GM23338 (cell line): ENCODE measurements around the gene EIF4E2. TPM values are rescaled to one million over a fixed set of nuclear protein-coding genes. Genes with fewer than 3 reads are reported as not detected.

ENCODE experiments used
- ATAC-seq: fragments of 200-7000 bp; cut with Tn5 transposase; 3 replicates; pipeline ENCODE4 v1.9.1; 2020
- DNase-seq: peaks from one replicate; pipeline ENCODE4 v3.0.0-alpha.2; 2015; ENCODE audit warnings: low spot score
- H2AFZ ChIP-seq: fragments of 200-600 bp; sonication (generic); 2 replicates; pipeline ENCODE4 v1.8.0; 2016; ENCODE audit warnings: antibody characterized with exemption, mild to moderate bottlenecking, moderate library complexity
- H3F3A ChIP-seq: fragments of 200-600 bp; sonication (generic); replicated peaks from 2 replicates; pipeline ENCODE4 v1.8.0; 2017; ENCODE audit warnings: antibody characterized with exemption, mixed run types, low read depth
- H3K27ac ChIP-seq: fragments of 200-600 bp; sonication (generic); 2 replicates; pipeline ENCODE4 v1.6.1; 2016; ENCODE audit warnings: low read depth
- H3K27me3 ChIP-seq: fragments of 200-600 bp; sonication (generic); 2 replicates; pipeline ENCODE4 v1.8.0; 2016; ENCODE audit warnings: mild to moderate bottlenecking, mixed run types, moderate library complexity; ENCODE audit not compliant: insufficient read depth
- H3K36me3 ChIP-seq: fragments of 200-600 bp; sonication (generic); 2 replicates; pipeline ENCODE4 v1.8.0; 2016; ENCODE audit warnings: mild to moderate bottlenecking; ENCODE audit not compliant: insufficient read depth
- H3K4me1 ChIP-seq: fragments of 200-600 bp; sonication (generic); 2 replicates; pipeline ENCODE4 v1.8.0; 2016; ENCODE audit warnings: mild to moderate bottlenecking, moderate library complexity; ENCODE audit not compliant: insufficient read depth
- H3K4me2 ChIP-seq: fragments of 200-600 bp; sonication (generic); 2 replicates; pipeline ENCODE4 v1.7.1; 2017; ENCODE audit warnings: mixed run types
- H3K4me3 ChIP-seq: fragments of 200-600 bp; sonication (generic); 2 replicates; pipeline ENCODE4 v1.6.1; 2016; ENCODE audit warnings: mixed run types
- H3K79me2 ChIP-seq: fragments of 200-600 bp; sonication (generic); replicated peaks from 2 replicates; pipeline ENCODE4 v1.8.0; 2017; ENCODE audit warnings: mild to moderate bottlenecking; ENCODE audit not compliant: insufficient read depth
- H3K9me2 ChIP-seq: fragments of 200-600 bp; sonication (generic); 2 replicates; pipeline ENCODE4 v1.8.0; 2017; ENCODE audit not compliant: insufficient read depth
- H4K20me1 ChIP-seq: fragments of 200-600 bp; sonication (generic); replicated peaks from 2 replicates; pipeline ENCODE4 v1.8.0; 2017; ENCODE audit warnings: mild to moderate bottlenecking; ENCODE audit not compliant: insufficient read depth
- H3K27ac Mint-ChIP-seq: 2 replicates; pipeline ENCODE4 v1.8.0; 2020; ENCODE audit warnings: inconsistent platforms, mild to moderate bottlenecking, moderate library complexity, mixed read lengths
- H3K27me3 Mint-ChIP-seq: 3 replicates; pipeline ENCODE4 v1.8.0; 2022; ENCODE audit warnings: low read depth, mild to moderate bottlenecking, moderate library complexity, mixed read lengths, inconsistent platforms; ENCODE audit not compliant: insufficient read depth, poor library complexity
- H3K36me3 Mint-ChIP-seq: 3 replicates; pipeline ENCODE4 v1.8.0; 2021; ENCODE audit warnings: low read depth, mild to moderate bottlenecking, inconsistent platforms, moderate library complexity, mixed read lengths
- H3K4me1 Mint-ChIP-seq: 3 replicates; pipeline ENCODE4 v1.8.0; 2020; ENCODE audit warnings: mild to moderate bottlenecking, inconsistent platforms, mixed read lengths
- H3K4me3 Mint-ChIP-seq: 3 replicates; pipeline ENCODE4 v1.8.0; 2021; ENCODE audit warnings: moderate library complexity, mild to moderate bottlenecking, inconsistent platforms, mixed read lengths
- H3K9me3 Mint-ChIP-seq: 3 replicates; pipeline ENCODE4 v1.8.0; 2020; ENCODE audit warnings: moderate library complexity, mild to moderate bottlenecking, inconsistent platforms, mixed read lengths
- CREB1 ChIP-seq: fragments of 250-450 bp; sonication (Bioruptor Pico); IDR thresholded peaks from 2 replicates; pipeline ENCODE4 v1.5.0; 2020; ENCODE audit warnings: low read depth, mild to moderate bottlenecking, moderate library complexity
- EZH2 ChIP-seq: fragments of 200-600 bp; sonication (generic); IDR thresholded peaks from one replicate; pipeline ENCODE4 v1.8.0; 2017; ENCODE audit warnings: antibody characterized with exemption, mild to moderate bottlenecking, low read depth; ENCODE audit not compliant: unreplicated experiment
- EZH2phosphoT487 ChIP-seq: fragments of 200-600 bp; sonication (generic); IDR thresholded peaks from one replicate; pipeline ENCODE4 v1.8.1; 2018; ENCODE audit warnings: antibody characterized with exemption; ENCODE audit not compliant: unreplicated experiment
- POLR2AphosphoS5 ChIP-seq: IDR thresholded peaks from 2 replicates; pipeline ENCODE4 v1.6.1; 2016; ENCODE audit warnings: antibody characterized with exemption, low read depth
- STAT1 ChIP-seq: IDR thresholded peaks from one replicate; pipeline ENCODE4 v1.6.1; 2016; ENCODE audit warnings: antibody characterized with exemption; ENCODE audit not compliant: unreplicated experiment
- ZNF331 ChIP-seq: fragments of 250-450 bp; sonication (Bioruptor Pico); IDR thresholded peaks from 2 replicates; pipeline ENCODE4 v1.5.0; 2020; ENCODE audit warnings: low read depth, mild to moderate bottlenecking, moderate library complexity
- polyA plus RNA-seq: library from polyadenylated mRNA; unstranded; fragments of >200 nt; fragmentation: Nextera tagmentation; extraction: Ambion mirVana; gene quantifications from 2 replicates; pipeline ENCODE4 v1.2.1, GENCODE V29; 2016
- total RNA-seq: library from RNA; depleted of rRNA; stranded (reverse); fragments of >200 nt; shearing (Covaris generic); gene quantifications from 2 replicates; pipeline ENCODE4 v1.2.3, GENCODE V29; 2014
- TF ChIP-seq, protein P1 (sequence below): fragments of 250-450 bp; sonication (Bioruptor Pico); IDR thresholded peaks from 2 replicates; pipeline ENCODE4 v1.5.0; 2020; ENCODE audit warnings: mild to moderate bottlenecking, moderate library complexity

Gene EIF4E2
- total and polyA plus RNA-seq, 2 experiments from 2014 or later: 68.1 to 152 TPM

DNA sequence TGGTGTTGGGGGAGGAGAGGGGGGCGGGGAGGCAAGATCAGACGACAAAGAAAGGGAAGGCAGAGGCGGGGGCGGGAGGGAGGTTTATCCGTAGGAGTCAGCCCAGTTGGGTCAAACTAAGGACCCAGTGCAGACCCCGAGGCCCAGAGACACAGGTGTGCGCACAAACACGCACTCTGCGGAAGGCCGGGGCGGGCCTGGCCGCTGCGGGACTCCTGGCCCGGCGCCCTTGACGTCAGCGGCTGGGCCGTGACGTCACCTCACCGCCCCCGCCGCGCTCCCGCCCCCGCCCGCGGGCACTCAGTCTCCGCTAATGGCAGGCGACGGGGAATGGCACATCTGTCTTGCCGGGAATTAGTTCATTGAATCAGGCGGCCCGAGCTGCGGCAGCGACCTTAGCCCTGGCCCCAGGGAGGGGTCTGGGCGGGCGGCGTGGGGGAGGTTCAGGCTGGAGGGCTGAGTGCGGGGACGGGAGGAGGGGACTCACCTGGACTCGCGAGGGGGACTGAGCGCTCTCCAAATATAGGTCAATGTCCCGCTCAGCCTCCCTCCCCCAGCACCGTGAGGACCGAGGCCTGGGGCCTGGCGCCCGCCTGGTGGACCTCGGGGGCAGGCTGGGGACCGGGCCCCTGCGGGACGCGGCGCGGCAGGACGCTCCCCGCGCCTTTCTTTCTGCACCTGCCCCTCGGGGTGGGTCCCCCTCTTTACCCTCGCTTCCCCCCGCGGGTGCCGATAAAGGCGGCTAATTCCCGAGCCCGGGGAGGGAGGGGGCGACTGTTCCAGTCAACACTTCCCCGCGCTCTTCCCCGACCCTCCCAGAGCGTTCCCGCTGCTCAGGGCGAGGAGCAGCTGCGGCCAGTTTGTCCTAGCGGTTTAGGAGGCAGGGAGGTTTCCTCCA lies 47.3 kb upstream of the EIF4E2 start:
- TF ChIP-seq CREB1 (CRISPR knock-in tag) (peak; percentile 98), POLR2AphosphoS5 (0 out of 2 replicates have a peak, but pooled peaks have one; percentile 19), STAT1 (no peak), ZNF331 (CRISPR knock-in tag) (no peak), EZH2 (peak; percentile 7), EZH2phosphoT487 (peak; percentile 36)
- H3K36me3 Mint-ChIP-seq: no peaks in the 10 kb centered on the region
- H3K27ac Mint-ChIP-seq: no peak overlapping the region
- peak; percentile 65 for DNase-seq
- ATAC-seq: peak; percentile 45
- Histone ChIP-seq H3K27ac (no peak overlapping the region), H3K36me3 (no peaks in the 10 kb centered on the region), H3F3A (no peaks in the 10 kb centered on the region; the same call in 1 of the 2 replicates), H3K9me2 (no peaks in the 10 kb centered on the region), H3K4me2 (peak overlapping the region; percentile 93), H3K4me1 (peaks cover 21% of the 10 kb centered on the region; the same call in 1 of the 2 replicates), H2AFZ (peak overlapping the region; percentile 90), H3K27me3 (peaks cover 46% of the 10 kb centered on the region), H3K4me3 (peak overlapping the region; percentile 72), H4K20me1 (no peaks in the 10 kb centered on the region), H3K79me2 (no peaks in the 10 kb centered on the region)
- peaks cover 63% of the 10 kb centered on the region for H3K27me3 Mint-ChIP-seq
- peaks cover 34% of the 10 kb centered on the region for H3K4me1 Mint-ChIP-seq
- no peaks in the 10 kb centered on the region for H3K9me3 Mint-ChIP-seq
- peak overlapping the region; percentile 81 for H3K4me3 Mint-ChIP-seq

DNA sequence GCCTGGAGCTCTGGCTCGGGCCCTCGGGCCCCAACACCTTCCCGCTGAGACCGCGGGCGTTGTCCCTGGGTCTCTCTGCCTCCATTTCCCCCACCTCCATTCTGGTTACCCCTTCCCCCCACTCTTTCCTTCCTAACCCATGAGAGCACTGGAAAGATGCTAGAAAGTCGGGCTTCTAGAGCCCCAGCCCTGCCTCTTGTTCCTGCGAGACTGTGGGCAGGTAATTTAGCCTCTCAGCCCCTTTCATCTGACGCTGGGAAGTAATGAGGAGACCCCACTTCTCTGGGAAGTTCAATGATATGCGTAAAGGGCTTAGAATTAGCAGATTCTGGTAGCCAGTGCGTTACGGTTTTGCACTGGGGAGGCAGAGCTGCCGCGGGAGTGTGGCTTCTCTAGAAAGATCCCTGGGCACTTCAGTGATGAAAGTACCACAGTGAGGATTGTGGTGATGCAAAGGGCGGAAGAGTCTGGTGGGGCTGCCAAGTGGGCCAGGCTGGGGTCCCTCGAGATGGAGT lies 46.6 kb upstream of the EIF4E2 start:
- H3K27me3 ChIP-seq: peaks cover 46% of the 10 kb centered on the region
- H3K36me3 ChIP-seq: no peaks in the 10 kb centered on the region
- no peak for DNase-seq
- H3F3A ChIP-seq: no peaks in the 10 kb centered on the region; the same call in 1 of the 2 replicates
- H3K27ac ChIP-seq: no peak overlapping the region
- Mint-ChIP-seq H3K4me1 (peaks cover 30% of the 10 kb centered on the region), H3K4me3 (peak overlapping the region; percentile 81), H3K9me3 (no peaks in the 10 kb centered on the region), H3K27me3 (peaks cover 66% of the 10 kb centered on the region), H3K27ac (no peak overlapping the region), H3K36me3 (no peaks in the 10 kb centered on the region)
- H3K4me2 ChIP-seq: peak overlapping the region; percentile 93
- peak overlapping the region; percentile 72 for H3K4me3 ChIP-seq
- ATAC-seq: no peak
- H2AFZ ChIP-seq: peak overlapping the region; percentile 90
- no peaks in the 10 kb centered on the region for H3K9me2 ChIP-seq
- TF ChIP-seq, protein P1, sequence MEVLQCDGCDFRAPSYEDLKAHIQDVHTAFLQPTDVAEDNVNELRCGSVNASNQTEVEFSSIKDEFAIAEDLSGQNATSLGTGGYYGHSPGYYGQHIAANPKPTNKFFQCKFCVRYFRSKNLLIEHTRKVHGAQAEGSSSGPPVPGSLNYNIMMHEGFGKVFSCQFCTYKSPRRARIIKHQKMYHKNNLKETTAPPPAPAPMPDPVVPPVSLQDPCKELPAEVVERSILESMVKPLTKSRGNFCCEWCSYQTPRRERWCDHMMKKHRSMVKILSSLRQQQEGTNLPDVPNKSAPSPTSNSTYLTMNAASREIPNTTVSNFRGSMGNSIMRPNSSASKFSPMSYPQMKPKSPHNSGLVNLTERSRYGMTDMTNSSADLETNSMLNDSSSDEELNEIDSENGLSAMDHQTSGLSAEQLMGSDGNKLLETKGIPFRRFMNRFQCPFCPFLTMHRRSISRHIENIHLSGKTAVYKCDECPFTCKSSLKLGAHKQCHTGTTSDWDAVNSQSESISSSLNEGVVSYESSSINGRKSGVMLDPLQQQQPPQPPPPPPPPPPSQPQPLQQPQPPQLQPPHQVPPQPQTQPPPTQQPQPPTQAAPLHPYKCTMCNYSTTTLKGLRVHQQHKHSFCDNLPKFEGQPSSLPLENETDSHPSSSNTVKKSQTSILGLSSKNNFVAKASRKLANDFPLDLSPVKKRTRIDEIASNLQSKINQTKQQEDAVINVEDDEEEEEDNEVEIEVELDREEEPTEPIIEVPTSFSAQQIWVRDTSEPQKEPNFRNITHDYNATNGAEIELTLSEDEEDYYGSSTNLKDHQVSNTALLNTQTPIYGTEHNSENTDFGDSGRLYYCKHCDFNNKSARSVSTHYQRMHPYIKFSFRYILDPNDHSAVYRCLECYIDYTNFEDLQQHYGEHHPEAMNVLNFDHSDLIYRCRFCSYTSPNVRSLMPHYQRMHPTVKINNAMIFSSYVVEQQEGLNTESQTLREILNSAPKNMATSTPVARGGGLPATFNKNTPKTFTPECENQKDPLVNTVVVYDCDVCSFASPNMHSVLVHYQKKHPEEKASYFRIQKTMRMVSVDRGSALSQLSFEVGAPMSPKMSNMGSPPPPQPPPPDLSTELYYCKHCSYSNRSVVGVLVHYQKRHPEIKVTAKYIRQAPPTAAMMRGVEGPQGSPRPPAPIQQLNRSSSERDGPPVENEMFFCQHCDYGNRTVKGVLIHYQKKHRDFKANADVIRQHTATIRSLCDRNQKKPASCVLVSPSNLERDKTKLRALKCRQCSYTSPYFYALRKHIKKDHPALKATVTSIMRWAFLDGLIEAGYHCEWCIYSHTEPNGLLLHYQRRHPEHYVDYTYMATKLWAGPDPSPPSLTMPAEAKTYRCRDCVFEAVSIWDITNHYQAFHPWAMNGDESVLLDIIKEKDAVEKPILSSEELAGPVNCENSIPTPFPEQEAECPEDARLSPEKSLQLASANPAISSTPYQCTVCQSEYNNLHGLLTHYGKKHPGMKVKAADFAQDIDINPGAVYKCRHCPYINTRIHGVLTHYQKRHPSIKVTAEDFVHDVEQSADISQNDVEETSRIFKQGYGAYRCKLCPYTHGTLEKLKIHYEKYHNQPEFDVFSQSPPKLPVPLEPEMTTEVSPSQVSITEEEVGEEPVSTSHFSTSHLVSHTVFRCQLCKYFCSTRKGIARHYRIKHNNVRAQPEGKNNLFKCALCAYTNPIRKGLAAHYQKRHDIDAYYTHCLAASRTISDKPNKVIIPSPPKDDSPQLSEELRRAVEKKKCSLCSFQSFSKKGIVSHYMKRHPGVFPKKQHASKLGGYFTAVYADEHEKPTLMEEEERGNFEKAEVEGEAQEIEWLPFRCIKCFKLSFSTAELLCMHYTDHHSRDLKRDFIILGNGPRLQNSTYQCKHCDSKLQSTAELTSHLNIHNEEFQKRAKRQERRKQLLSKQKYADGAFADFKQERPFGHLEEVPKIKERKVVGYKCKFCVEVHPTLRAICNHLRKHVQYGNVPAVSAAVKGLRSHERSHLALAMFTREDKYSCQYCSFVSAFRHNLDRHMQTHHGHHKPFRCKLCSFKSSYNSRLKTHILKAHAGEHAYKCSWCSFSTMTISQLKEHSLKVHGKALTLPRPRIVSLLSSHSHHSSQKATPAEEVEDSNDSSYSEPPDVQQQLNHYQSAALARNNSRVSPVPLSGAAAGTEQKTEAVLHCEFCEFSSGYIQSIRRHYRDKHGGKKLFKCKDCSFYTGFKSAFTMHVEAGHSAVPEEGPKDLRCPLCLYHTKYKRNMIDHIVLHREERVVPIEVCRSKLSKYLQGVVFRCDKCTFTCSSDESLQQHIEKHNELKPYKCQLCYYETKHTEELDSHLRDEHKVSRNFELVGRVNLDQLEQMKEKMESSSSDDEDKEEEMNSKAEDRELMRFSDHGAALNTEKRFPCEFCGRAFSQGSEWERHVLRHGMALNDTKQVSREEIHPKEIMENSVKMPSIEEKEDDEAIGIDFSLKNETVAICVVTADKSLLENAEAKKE: no peak
- peak; percentile 54 for TF ChIP-seq EZH2
- TF ChIP-seq POLR2AphosphoS5: no peak
- H3K79me2 ChIP-seq: no peaks in the 10 kb centered on the region
- H3K4me1 ChIP-seq: peaks cover 21% of the 10 kb centered on the region; the same call in 1 of the 2 replicates
- no peaks in the 10 kb centered on the region for H4K20me1 ChIP-seq
